Loucy (cell line): ENCODE results near the gene SPDEF.

Experiments used
- H2AFZ ChIP-seq: fragments of 200-600 bp; sonication (generic); 2 replicates; pipeline ENCODE4 v1.6.0; 2016; ENCODE audit warnings: antibody characterized with exemption, mild to moderate bottlenecking, low read length, moderate library complexity
- H3F3A ChIP-seq: fragments of 200-600 bp; 2 replicates; pipeline ENCODE4 v1.6.0; 2016; ENCODE audit warnings: antibody characterized with exemption, low read depth, mild to moderate bottlenecking
- H3K27me3 ChIP-seq: fragments of 200-600 bp; sonication (generic); 2 replicates; pipeline ENCODE4 v1.6.1; 2014; ENCODE audit warnings: low read length, mild to moderate bottlenecking; ENCODE audit not compliant: insufficient read depth, poor library complexity, severe bottlenecking
- H3K36me3 ChIP-seq: fragments of 200-600 bp; sonication (generic); 2 replicates; pipeline ENCODE4 v1.6.1; 2016; ENCODE audit warnings: low read length; ENCODE audit not compliant: insufficient read depth
- H3K4me1 ChIP-seq: fragments of 200-600 bp; sonication (generic); 2 replicates; pipeline ENCODE4 v1.5.1; 2014; ENCODE audit warnings: low read length, mild to moderate bottlenecking; ENCODE audit not compliant: insufficient read depth, poor library complexity, severe bottlenecking
- H3K4me2 ChIP-seq: fragments of 200-600 bp; sonication (generic); 2 replicates; pipeline ENCODE4 v1.6.0; 2014; ENCODE audit warnings: antibody characterized with exemption, low read length, low read depth, mild to moderate bottlenecking; ENCODE audit not compliant: poor library complexity, severe bottlenecking
- H3K4me3 ChIP-seq: fragments of 200-600 bp; sonication (generic); 2 replicates; pipeline ENCODE4 v1.5.1; 2014; ENCODE audit warnings: low read length, mild to moderate bottlenecking, mixed read lengths; ENCODE audit not compliant: poor library complexity, severe bottlenecking
- H3K79me2 ChIP-seq: fragments of 200-600 bp; sonication (generic); 2 replicates; pipeline ENCODE4 v1.6.1; 2014; ENCODE audit warnings: low read length; ENCODE audit not compliant: insufficient read depth
- H3K9ac ChIP-seq: fragments of 200-600 bp; sonication (generic); 2 replicates; pipeline ENCODE4 v1.6.0; 2014; ENCODE audit warnings: mild to moderate bottlenecking, low read depth, low read length, moderate library complexity; ENCODE audit not compliant: poor library complexity, severe bottlenecking
- H3K9me2 ChIP-seq: fragments of 200-600 bp; sonication (generic); replicated peaks from 2 replicates; pipeline ENCODE4 v1.6.1; 2016; ENCODE audit warnings: low read depth, low read length, mixed read lengths
- H3K9me3 ChIP-seq: fragments of 200-600 bp; sonication (generic); 2 replicates; pipeline ENCODE4 v1.6.1; 2014; ENCODE audit warnings: mild to moderate bottlenecking, antibody characterized with exemption, low read length, low read depth; ENCODE audit not compliant: insufficient read depth
- H4K20me1 ChIP-seq: fragments of 200-600 bp; sonication (generic); 2 replicates; pipeline ENCODE4 v1.6.0; 2014; ENCODE audit warnings: antibody characterized with exemption, low read length, mild to moderate bottlenecking; ENCODE audit not compliant: insufficient read depth, poor library complexity, severe bottlenecking
- EZH2phosphoT487 ChIP-seq: fragments of 200-600 bp; IDR thresholded peaks from 2 replicates; pipeline ENCODE4 v1.6.1; 2018; ENCODE audit warnings: antibody characterized with exemption, mild to moderate bottlenecking, moderate library complexity, borderline replicate concordance
- TF ChIP-seq, protein P1 (sequence below): fragments of 200-600 bp; sonication (generic); conservative IDR thresholded peaks from 2 replicates; pipeline ENCODE4 v1.5.1; 2014; ENCODE audit warnings: mild to moderate bottlenecking, antibody characterized with exemption, low read length

SPDEF gene

DNA sequence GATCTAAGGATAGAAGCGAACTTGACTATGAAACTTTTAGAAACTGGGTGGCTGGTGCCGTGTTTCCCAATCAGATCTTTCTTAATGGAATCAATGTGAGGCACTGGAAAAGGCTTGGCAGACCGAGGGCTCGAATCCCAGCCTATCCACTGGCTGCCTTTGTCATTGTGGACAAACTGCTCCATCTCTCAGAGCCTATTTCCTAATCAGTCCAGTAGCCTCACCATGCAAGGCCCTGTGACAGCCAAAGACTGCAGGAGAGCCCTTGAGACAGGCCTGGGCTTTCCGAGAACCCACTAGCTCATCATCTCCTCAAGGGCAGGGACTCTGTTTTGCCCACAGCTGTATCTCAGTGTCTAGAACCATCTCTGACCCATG, 43.4 kb downstream of the SPDEF start:
- no peak for TF ChIP-seq EZH2phosphoT487
- TF ChIP-seq, protein P1, sequence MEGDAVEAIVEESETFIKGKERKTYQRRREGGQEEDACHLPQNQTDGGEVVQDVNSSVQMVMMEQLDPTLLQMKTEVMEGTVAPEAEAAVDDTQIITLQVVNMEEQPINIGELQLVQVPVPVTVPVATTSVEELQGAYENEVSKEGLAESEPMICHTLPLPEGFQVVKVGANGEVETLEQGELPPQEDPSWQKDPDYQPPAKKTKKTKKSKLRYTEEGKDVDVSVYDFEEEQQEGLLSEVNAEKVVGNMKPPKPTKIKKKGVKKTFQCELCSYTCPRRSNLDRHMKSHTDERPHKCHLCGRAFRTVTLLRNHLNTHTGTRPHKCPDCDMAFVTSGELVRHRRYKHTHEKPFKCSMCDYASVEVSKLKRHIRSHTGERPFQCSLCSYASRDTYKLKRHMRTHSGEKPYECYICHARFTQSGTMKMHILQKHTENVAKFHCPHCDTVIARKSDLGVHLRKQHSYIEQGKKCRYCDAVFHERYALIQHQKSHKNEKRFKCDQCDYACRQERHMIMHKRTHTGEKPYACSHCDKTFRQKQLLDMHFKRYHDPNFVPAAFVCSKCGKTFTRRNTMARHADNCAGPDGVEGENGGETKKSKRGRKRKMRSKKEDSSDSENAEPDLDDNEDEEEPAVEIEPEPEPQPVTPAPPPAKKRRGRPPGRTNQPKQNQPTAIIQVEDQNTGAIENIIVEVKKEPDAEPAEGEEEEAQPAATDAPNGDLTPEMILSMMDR, result no peak
- no peaks in the 10 kb centered on the region for H3K9me3 ChIP-seq
- no peak overlapping the region for H2AFZ ChIP-seq
- no peak overlapping the region for H3K9ac ChIP-seq
- H3K27me3 ChIP-seq, result no peaks in the 10 kb centered on the region
- no peaks in the 10 kb centered on the region for H3K4me1 ChIP-seq
- H3K4me2 ChIP-seq, result no peak overlapping the region
- H3K4me3 ChIP-seq, result no peak overlapping the region
- H3F3A ChIP-seq, result no peaks in the 10 kb centered on the region
- no peaks in the 10 kb centered on the region for H3K79me2 ChIP-seq
- no peaks in the 10 kb centered on the region for H3K36me3 ChIP-seq
- no peaks in the 10 kb centered on the region for H3K9me2 ChIP-seq
- no peaks in the 10 kb centered on the region for H4K20me1 ChIP-seq

DNA sequence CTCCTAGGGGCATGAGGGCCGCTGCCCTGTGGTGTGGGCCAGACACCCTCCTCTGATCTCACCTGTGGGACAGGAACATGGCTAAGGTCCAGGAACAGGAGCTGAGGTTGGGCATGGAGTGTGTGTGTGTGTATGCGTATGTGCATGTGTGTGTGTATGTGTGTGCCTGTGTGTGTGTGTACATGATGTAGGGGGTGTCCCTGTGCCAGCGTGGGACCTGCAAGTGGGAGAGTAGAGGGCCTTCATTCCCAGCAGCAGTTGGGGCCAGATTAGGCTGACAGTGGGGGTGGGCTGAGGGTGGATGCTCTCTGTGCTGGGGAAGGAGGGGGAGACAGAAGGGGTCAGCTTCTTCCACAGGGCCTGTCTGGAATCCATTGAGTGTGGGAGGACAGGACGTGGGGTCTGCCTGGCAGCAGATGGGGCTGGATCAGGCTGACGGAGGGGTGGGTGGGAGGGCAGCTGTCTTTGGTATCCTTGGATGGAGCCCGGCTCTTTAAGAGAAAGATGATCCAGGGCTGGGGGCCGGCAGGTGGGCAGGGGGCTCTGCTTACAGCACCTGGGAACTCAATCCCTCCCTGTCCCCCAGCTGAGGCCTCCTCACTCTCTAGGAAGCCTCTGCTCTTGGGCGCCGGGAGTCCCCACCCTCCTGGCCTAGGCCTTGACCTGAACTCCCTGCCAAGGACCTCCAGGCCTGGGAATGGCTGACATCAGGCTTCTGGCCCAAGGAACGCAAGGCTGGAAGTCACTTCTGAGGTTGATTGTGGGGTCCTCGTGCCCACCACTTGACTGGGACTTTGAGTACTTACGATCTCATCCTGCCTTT, 44.0 kb downstream of the SPDEF start:
- TF ChIP-seq, protein P1, result no peak
- TF ChIP-seq EZH2phosphoT487, result no peak
- Histone ChIP-seq H3K79me2 (no peaks in the 10 kb centered on the region), H3K27me3 (no peaks in the 10 kb centered on the region), H3K4me3 (no peak overlapping the region), H3K9me3 (no peaks in the 10 kb centered on the region), H3K4me1 (no peaks in the 10 kb centered on the region), H3K36me3 (no peaks in the 10 kb centered on the region), H3K9me2 (no peaks in the 10 kb centered on the region), H3F3A (no peaks in the 10 kb centered on the region), H4K20me1 (no peaks in the 10 kb centered on the region), H3K9ac (no peak overlapping the region), H2AFZ (no peak overlapping the region), H3K4me2 (no peak overlapping the region)

DNA sequence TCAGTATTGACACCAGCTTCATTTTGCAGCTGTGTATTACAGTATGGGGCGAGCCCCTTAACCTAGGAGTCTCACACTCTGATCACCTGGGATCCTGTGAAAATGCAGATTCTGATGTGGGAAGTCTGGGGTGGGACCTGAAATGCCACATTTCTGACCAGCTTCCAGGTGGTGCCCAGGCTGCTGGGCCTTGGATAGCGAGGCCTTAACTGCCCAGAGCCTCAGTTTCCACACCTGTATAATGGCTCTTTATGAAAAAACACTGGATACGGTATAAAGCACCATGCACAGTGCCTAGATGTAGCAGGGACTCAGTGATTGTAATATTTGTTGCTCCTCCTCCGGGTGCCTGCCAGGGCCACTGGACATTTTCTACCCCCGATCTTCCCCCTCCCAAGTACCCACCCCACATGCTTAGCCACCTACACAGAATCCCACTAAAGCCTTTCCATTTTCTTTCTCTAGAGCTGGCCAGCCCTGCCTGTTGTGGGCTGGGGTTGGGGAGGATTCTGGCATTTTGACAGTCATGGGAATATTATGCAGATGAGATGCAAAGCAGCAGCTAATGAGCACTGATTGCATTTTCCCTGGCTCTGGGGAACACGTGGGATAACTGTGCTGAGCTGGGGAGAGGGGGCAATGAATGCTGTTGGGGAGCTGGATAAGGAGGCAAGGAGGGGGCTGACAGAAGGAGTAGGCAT, 44.8 kb downstream of the SPDEF start:
- no peaks in the 10 kb centered on the region for H3K79me2 ChIP-seq
- no peaks in the 10 kb centered on the region for H3K36me3 ChIP-seq
- no peaks in the 10 kb centered on the region for H3K9me2 ChIP-seq
- no peaks in the 10 kb centered on the region for H3K4me1 ChIP-seq
- H2AFZ ChIP-seq, result no peak overlapping the region
- no peaks in the 10 kb centered on the region for H3F3A ChIP-seq
- no peaks in the 10 kb centered on the region for H3K9me3 ChIP-seq
- H3K27me3 ChIP-seq, result no peaks in the 10 kb centered on the region
- no peak overlapping the region for H3K4me3 ChIP-seq
- no peak overlapping the region for H3K4me2 ChIP-seq
- H3K9ac ChIP-seq, result no peak overlapping the region
- no peaks in the 10 kb centered on the region for H4K20me1 ChIP-seq
- TF ChIP-seq, protein P1, result no peak
- no peak for TF ChIP-seq EZH2phosphoT487
